OCI-LY1 (cell line): ENCODE data around the gene ASCC2.

ENCODE experiments used
- EZH2 ChIP-seq: fragments of 200-600 bp; sonication (generic), shearing (Covaris generic); IDR thresholded peaks from 2 replicates; pipeline ENCODE4 v1.8.0; 2017; ENCODE audit warnings: borderline replicate concordance, mixed run types, mild to moderate bottlenecking, antibody characterized with exemption, low read length, moderate library complexity, mixed read lengths
- TF ChIP-seq, protein P1 (sequence below): fragments of 200-600 bp; sonication (generic), shearing (Covaris generic); IDR thresholded peaks from 2 replicates; pipeline ENCODE4 v1.5.1; 2017; ENCODE audit warnings: mild to moderate bottlenecking, antibody characterized with exemption, low read length, moderate library complexity, mixed read lengths

DNA sequence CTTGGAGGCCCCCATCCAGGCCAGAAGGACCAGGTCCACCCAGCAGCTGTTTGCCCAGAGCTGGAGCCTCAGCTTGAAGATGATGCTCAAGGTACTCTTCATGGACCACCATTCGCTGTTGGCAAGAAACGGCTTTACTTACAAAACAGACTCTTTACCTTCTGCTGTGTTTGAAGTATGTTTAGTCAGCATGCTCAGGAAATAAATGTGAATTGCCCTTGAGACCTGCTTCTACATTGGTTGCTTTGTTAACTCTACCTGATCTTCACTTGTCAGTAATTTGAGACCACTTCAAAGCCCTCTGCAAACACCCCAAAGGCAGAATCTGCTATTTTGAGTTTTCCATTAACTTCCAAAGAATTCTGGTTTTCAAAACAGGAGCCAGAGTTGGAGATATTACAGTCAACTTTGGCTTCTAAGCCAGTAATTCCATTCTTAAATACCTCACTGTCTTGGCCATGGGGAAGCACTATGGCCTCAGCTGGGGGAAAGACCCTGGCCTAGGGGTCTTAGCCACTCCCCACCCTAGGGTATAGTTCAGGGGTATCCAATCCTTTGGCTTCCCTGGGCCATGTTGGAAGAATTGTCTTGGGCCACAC is 68.3 kb downstream of the ASCC2 start:
- TF ChIP-seq, protein P1, sequence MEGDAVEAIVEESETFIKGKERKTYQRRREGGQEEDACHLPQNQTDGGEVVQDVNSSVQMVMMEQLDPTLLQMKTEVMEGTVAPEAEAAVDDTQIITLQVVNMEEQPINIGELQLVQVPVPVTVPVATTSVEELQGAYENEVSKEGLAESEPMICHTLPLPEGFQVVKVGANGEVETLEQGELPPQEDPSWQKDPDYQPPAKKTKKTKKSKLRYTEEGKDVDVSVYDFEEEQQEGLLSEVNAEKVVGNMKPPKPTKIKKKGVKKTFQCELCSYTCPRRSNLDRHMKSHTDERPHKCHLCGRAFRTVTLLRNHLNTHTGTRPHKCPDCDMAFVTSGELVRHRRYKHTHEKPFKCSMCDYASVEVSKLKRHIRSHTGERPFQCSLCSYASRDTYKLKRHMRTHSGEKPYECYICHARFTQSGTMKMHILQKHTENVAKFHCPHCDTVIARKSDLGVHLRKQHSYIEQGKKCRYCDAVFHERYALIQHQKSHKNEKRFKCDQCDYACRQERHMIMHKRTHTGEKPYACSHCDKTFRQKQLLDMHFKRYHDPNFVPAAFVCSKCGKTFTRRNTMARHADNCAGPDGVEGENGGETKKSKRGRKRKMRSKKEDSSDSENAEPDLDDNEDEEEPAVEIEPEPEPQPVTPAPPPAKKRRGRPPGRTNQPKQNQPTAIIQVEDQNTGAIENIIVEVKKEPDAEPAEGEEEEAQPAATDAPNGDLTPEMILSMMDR, result no peak
- no peak for TF ChIP-seq EZH2
